Hematopoietic multipotent progenitor cell treated with erythropoietin and hydrocortisone succinate and interleukin-3 and kit ligand, for 17 days (in vitro differentiated cells): ENCODE data around the gene CTBP2.
"Not testable (repeated sequence)": the region's sequence is repeated elsewhere in the genome, so short reads cannot be mapped to it uniquely, and the experiment has no call there.

Experiments
- DNase-seq: peaks from one replicate; pipeline ENCODE4 v3.0.0-alpha.2; 2015; ENCODE audit warnings: low spot score

The CTBP2 gene

GRCh38 chr10:125087191-125087896 lies 73.0 kb downstream of the CTBP2 start:
- no peak for DNase-seq

- DNase-seq: no peak
These were observed 73.7 kb downstream of the CTBP2 start for GRCh38 chr10:125086691-125087090.

- no peak for DNase-seq
These were observed 74.9 kb downstream of the CTBP2 start for GRCh38 chr10:125085258-125086054.

- no peak for DNase-seq
These were observed 75.6 kb downstream of the CTBP2 start for GRCh38 chr10:125084614-125085257.

GRCh38 chr10:125084191-125084613 lies 76.2 kb downstream of the CTBP2 start:
- no peak for DNase-seq

- no peak for DNase-seq
These were observed 76.8 kb downstream of the CTBP2 start for GRCh38 chr10:125083576-125083920.

- DNase-seq: no peak
These were observed 77.3 kb downstream of the CTBP2 start for GRCh38 chr10:125082881-125083575.

GRCh38 chr10:125082471-125082870 lies 77.9 kb downstream of the CTBP2 start:
- DNase-seq: not testable (repeated sequence)

GRCh38 chr10:125081931-125082330 lies 78.4 kb downstream of the CTBP2 start:
- DNase-seq: no peak

- no peak for DNase-seq
These were observed 79.4 kb downstream of the CTBP2 start for GRCh38 chr10:125080984-125081383.

- DNase-seq: no peak
These were observed 80.1 kb downstream of the CTBP2 start for GRCh38 chr10:125080296-125080695.

GRCh38 chr10:125079091-125079600 lies 81.2 kb downstream of the CTBP2 start:
- no peak for DNase-seq

GRCh38 chr10:125076891-125077541 lies 83.3 kb downstream of the CTBP2 start:
- no peak for DNase-seq

- no peak for DNase-seq
These were observed 84.1 kb downstream of the CTBP2 start for GRCh38 chr10:125076121-125076825.

GRCh38 chr10:125073996-125074395 lies 86.4 kb downstream of the CTBP2 start:
- DNase-seq: no peak

GRCh38 chr10:125072794-125073193 lies 87.6 kb downstream of the CTBP2 start:
- no peak for DNase-seq

- DNase-seq: no peak
These were observed 89.4 kb downstream of the CTBP2 start for GRCh38 chr10:125071008-125071407.

GRCh38 chr10:125068406-125068805 lies 92.0 kb downstream of the CTBP2 start:
- no peak for DNase-seq

- no peak for DNase-seq
These were observed 92.6 kb downstream of the CTBP2 start for GRCh38 chr10:125067764-125068163.

- no peak for DNase-seq
These were observed 93.5 kb downstream of the CTBP2 start for GRCh38 chr10:125066764-125067450.
